SK-N-SH (cell line): ENCODE results near the gene RFX3. TPM values are rescaled to one million over a fixed set of nuclear protein-coding genes. Genes with fewer than 3 reads are reported as not detected.

Source experiments
- CTCF ChIA-PET: fragments of 300-600, 350-600 bp; formaldehyde crosslinking; extraction: SDS; loops from one replicate; lab custom pipeline; 2021; lab: Yijun Ruan, JAX
- POLR2A ChIA-PET: fragments of 350-600 bp; sonication (Branson Sonifier 250); formaldehyde crosslinking; extraction: SDS; loops from one replicate; lab custom pipeline; 2020; ENCODE audit warnings: antibody characterized with exemption, inconsistent platforms; lab: Yijun Ruan, JAX
- DNase-seq: peaks from one replicate; pipeline ENCODE4 v3.0.0; 2012
- H2AFZ ChIP-seq: fragments of 200-600 bp; sonication (generic); 2 replicates; pipeline ENCODE4 v1.8.1; 2016; ENCODE audit warnings: antibody characterized with exemption, mild to moderate bottlenecking, low read depth
- H3F3A ChIP-seq: fragments of 200-600 bp; sonication (generic); replicated peaks from 2 replicates; pipeline ENCODE3; 2016; ENCODE audit warnings: antibody characterized with exemption, mild to moderate bottlenecking; ENCODE audit not compliant: insufficient read depth
- H3K27ac ChIP-seq, 2 experiments: fragments of 200-500 bp in 1 of 2; fragments of 200-600 bp in 1 of 2; sonication (Bioruptor generic) in 1 of 2; sonication (generic), shearing (Covaris generic) in 1 of 2; 2 replicates each; pipeline versions ENCODE4 v1.5.1 to v1.6.1; 2014 to 2016; ENCODE audit warnings: low read depth in 2 of 2, inconsistent platforms in 1 of 2, low read length in 1 of 2, mild to moderate bottlenecking in 1 of 2, mixed read lengths in 1 of 2
- H3K27me3 ChIP-seq: fragments of 200-600 bp; sonication (generic), shearing (Covaris generic); 2 replicates; pipeline ENCODE4 v1.6.1; 2016; ENCODE audit warnings: mixed run types; ENCODE audit not compliant: insufficient read depth
- H3K36me3 ChIP-seq, 2 experiments: fragments of 200-500 bp in 1 of 2; fragments of 200-600 bp in 1 of 2; sonication (Bioruptor generic) in 1 of 2; sonication (generic) in 1 of 2; replicated peaks in 1 of 2; 2 replicates each; pipeline versions ENCODE3 to v1.5.1; 2014 to 2016; ENCODE audit warnings: low read length in 1 of 2, mild to moderate bottlenecking in 1 of 2; ENCODE audit not compliant: insufficient read depth in 2 of 2, control insufficient read depth in 1 of 2
- H3K4me1 ChIP-seq, 2 experiments: fragments of 200-500 bp in 1 of 2; fragments of 200-600 bp in 1 of 2; sonication (Bioruptor generic) in 1 of 2; sonication (generic), shearing (Covaris generic) in 1 of 2; 2 replicates each; pipeline versions ENCODE4 v1.5.1 to v1.6.1; 2014 to 2016; ENCODE audit warnings: low read depth in 1 of 2, low read length in 1 of 2, mixed run types in 1 of 2; ENCODE audit not compliant: insufficient read depth in 2 of 2, control insufficient read depth in 1 of 2
- H3K4me2 ChIP-seq: fragments of 200-600 bp; sonication (generic), shearing (Covaris generic); 2 replicates; pipeline ENCODE4 v1.6.1; 2017; ENCODE audit warnings: mixed run types
- H3K4me3 ChIP-seq, 2 experiments: fragments of 200-500 bp in 1 of 2; fragments of 200-600 bp in 1 of 2; sonication (Bioruptor generic) in 1 of 2; sonication (generic), shearing (Covaris generic) in 1 of 2; 2 replicates each; pipeline versions ENCODE4 v1.5.1 to v1.8.1; 2014 to 2016; ENCODE audit warnings: low read depth in 2 of 2, inconsistent platforms in 1 of 2, low read length in 1 of 2, mild to moderate bottlenecking in 1 of 2, mixed read lengths in 1 of 2, moderate library complexity in 1 of 2
- H3K79me2 ChIP-seq: fragments of 200-600 bp; sonication (generic); 2 replicates; pipeline ENCODE4 v1.8.1; 2017; ENCODE audit warnings: mild to moderate bottlenecking; ENCODE audit not compliant: insufficient read depth
- H3K9ac ChIP-seq: fragments of 200-600 bp; sonication (generic); 2 replicates; pipeline ENCODE4 v1.6.1; 2017; ENCODE audit warnings: mixed run types
- H3K9me2 ChIP-seq: fragments of 200-600 bp; sonication (generic); 2 replicates; pipeline ENCODE4 v1.6.1; 2017; ENCODE audit warnings: mixed run types
- H3K9me3 ChIP-seq: fragments of 200-600 bp; sonication (generic); 2 replicates; pipeline ENCODE4 v1.6.1; 2017; ENCODE audit warnings: mixed run types, mild to moderate bottlenecking, moderate library complexity
- H4K20me1 ChIP-seq: fragments of 200-600 bp; sonication (generic); 2 replicates; pipeline ENCODE4 v1.6.1; 2017; ENCODE audit warnings: mild to moderate bottlenecking, mixed run types; ENCODE audit not compliant: insufficient read depth
- CHD2 ChIP-seq: fragments of 150-350 bp; IDR thresholded peaks from 2 replicates; pipeline ENCODE4 v1.6.1; 2018; ENCODE audit warnings: low read length; ENCODE audit not compliant: partially characterized antibody
- ELF1 ChIP-seq: IDR thresholded peaks from 2 replicates; pipeline ENCODE4 v1.4.0; 2012
- EP300 ChIP-seq, 2 experiments: IDR thresholded peaks; 2 replicates each; pipeline versions ENCODE4 v1.4.0 to v1.6.1; 2012; ENCODE audit warnings: borderline replicate concordance in 1 of 2, low read depth in 1 of 2, low read length in 1 of 2
- FOSL2 ChIP-seq: IDR thresholded peaks from 2 replicates; pipeline ENCODE4 v1.4.0; 2012; ENCODE audit warnings: low read depth, mild to moderate bottlenecking, moderate library complexity, borderline replicate concordance
- FOXM1 ChIP-seq: IDR thresholded peaks from 2 replicates; pipeline ENCODE4 v1.4.0; 2012; ENCODE audit warnings: low read depth, mild to moderate bottlenecking
- GABPA ChIP-seq: IDR thresholded peaks from 2 replicates; pipeline ENCODE4 v1.4.0; 2012; ENCODE audit warnings: low read depth, mild to moderate bottlenecking
- MAX ChIP-seq: IDR thresholded peaks from 2 replicates; pipeline ENCODE4 v1.4.0; 2012; ENCODE audit warnings: low read depth
- NFIC ChIP-seq: IDR thresholded peaks from 2 replicates; pipeline ENCODE4 v1.4.0; 2012; ENCODE audit warnings: borderline replicate concordance
- NRF1 ChIP-seq: IDR thresholded peaks from 2 replicates; pipeline ENCODE4 v1.6.1; 2012; ENCODE audit warnings: low read depth, mild to moderate bottlenecking, low read length
- PBX3 ChIP-seq: IDR thresholded peaks from 2 replicates; pipeline ENCODE4; 2012
- POLR2AphosphoS5 ChIP-seq: IDR thresholded peaks from 2 replicates; pipeline ENCODE4 v1.6.1; 2012; ENCODE audit warnings: low read depth, low read length
- RAD21 ChIP-seq: IDR thresholded peaks from 2 replicates; pipeline ENCODE4 v1.6.1; 2012; ENCODE audit warnings: mild to moderate bottlenecking, low read length
- RCOR1 ChIP-seq: fragments of 150-350 bp; IDR thresholded peaks from 2 replicates; pipeline ENCODE4 v1.6.1; 2017; ENCODE audit warnings: antibody characterized with exemption, low read length
- RXRA ChIP-seq: IDR thresholded peaks from 2 replicates; pipeline ENCODE4 v1.4.0; 2012; ENCODE audit warnings: low read depth, mild to moderate bottlenecking, borderline replicate concordance
- SIN3A ChIP-seq: IDR thresholded peaks from 2 replicates; pipeline ENCODE4 v1.6.1; 2012; ENCODE audit warnings: low read depth, mild to moderate bottlenecking, low read length, moderate library complexity, borderline replicate concordance
- TEAD4 ChIP-seq: IDR thresholded peaks from 2 replicates; pipeline ENCODE4 v1.4.0; 2012; ENCODE audit warnings: mild to moderate bottlenecking, borderline replicate concordance; ENCODE audit not compliant: insufficient read depth
- YY1 ChIP-seq: IDR thresholded peaks from 2 replicates; pipeline ENCODE4 v1.4.0; 2012; ENCODE audit warnings: low read depth, mild to moderate bottlenecking
- WGBS: methylation state at CpG from one replicate; pipeline ENCODE4 v1.1.6; 2017; ENCODE audit warnings: low lambda C conversion rate; 5-methylcytosine and 5-hydroxymethylcytosine counted together
- polyA plus RNA-seq, 3 experiments: library from polyadenylated mRNA; depleted of rRNA; stranded (reverse); fragments of >200 nt; gene quantifications; 2 replicates each; pipeline ENCODE4 v1.2.3, GENCODE V29; 2012
- TF ChIP-seq, protein P1 (sequence below): IDR thresholded peaks from 2 replicates; pipeline ENCODE4 v1.6.1; 2012; ENCODE audit warnings: mild to moderate bottlenecking, low read depth, low read length, moderate library complexity

Gene RFX3
- polyA plus RNA-seq, 1 of the 3 experiments (the other 2 are of a cell fraction) = 1.7 TPM

DNA sequence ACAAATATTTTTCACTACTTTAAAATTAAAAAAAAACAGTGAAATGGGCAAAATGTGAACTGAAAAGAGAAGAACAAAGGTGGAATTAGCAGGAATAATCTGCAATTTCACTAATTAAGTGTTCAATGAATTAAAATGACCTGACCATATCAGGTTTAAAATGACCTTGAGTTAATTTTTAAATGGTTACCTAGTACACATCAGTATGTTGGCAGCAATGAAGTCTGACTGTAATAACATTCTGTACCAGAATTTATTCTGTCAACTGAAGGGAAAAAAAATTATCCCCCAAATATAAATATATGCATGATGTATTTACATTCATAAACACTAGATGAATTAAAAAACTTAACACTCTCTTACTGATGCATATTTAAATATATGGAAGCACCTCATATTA, 165.6 kb downstream of the RFX3 start:
- Histone ChIP-seq H3F3A (no peaks in the 10 kb centered on the region), H2AFZ (no peak overlapping the region), H3K4me3 (no peak overlapping the region), H3K9me2 (no peaks in the 10 kb centered on the region; the same call in 1 of the 2 replicates), H3K36me3 (no peaks in the 10 kb centered on the region), H3K4me1 (no peaks in the 10 kb centered on the region), H3K9me3 (no peaks in the 10 kb centered on the region), H3K79me2 (no peaks in the 10 kb centered on the region), H3K4me2 (no peak overlapping the region), H3K9ac (no peak overlapping the region), H3K27ac (no peak overlapping the region), H4K20me1 (no peaks in the 10 kb centered on the region), H3K27me3 (no peaks in the 10 kb centered on the region)
- CTCF ChIA-PET = no interaction called here
- POLR2A ChIA-PET = no interaction called here
- TF ChIP-seq YY1 (no peak), EP300 (IDR thresholded peaks at IDR 0.05; ENCODE audit: borderline replicate concordance in 1 of 2, low read depth in 1 of 2, low read length in 1 of 2) (no peak), TEAD4 (no peak), NFIC (no peak), NRF1 (no peak), ELF1 (no peak), SIN3A (no peak), RCOR1 (no peak)
- TF ChIP-seq, protein P1, sequence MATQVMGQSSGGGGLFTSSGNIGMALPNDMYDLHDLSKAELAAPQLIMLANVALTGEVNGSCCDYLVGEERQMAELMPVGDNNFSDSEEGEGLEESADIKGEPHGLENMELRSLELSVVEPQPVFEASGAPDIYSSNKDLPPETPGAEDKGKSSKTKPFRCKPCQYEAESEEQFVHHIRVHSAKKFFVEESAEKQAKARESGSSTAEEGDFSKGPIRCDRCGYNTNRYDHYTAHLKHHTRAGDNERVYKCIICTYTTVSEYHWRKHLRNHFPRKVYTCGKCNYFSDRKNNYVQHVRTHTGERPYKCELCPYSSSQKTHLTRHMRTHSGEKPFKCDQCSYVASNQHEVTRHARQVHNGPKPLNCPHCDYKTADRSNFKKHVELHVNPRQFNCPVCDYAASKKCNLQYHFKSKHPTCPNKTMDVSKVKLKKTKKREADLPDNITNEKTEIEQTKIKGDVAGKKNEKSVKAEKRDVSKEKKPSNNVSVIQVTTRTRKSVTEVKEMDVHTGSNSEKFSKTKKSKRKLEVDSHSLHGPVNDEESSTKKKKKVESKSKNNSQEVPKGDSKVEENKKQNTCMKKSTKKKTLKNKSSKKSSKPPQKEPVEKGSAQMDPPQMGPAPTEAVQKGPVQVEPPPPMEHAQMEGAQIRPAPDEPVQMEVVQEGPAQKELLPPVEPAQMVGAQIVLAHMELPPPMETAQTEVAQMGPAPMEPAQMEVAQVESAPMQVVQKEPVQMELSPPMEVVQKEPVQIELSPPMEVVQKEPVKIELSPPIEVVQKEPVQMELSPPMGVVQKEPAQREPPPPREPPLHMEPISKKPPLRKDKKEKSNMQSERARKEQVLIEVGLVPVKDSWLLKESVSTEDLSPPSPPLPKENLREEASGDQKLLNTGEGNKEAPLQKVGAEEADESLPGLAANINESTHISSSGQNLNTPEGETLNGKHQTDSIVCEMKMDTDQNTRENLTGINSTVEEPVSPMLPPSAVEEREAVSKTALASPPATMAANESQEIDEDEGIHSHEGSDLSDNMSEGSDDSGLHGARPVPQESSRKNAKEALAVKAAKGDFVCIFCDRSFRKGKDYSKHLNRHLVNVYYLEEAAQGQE = no peak
- no peak for DNase-seq

- Histone ChIP-seq H2AFZ (no peak overlapping the region), H4K20me1 (no peaks in the 10 kb centered on the region), H3K4me1 (no peaks in the 10 kb centered on the region), H3K27ac (no peak overlapping the region)
- no peak for DNase-seq
- TF ChIP-seq EP300 (IDR thresholded peaks at IDR 0.05; ENCODE audit: borderline replicate concordance in 1 of 2, low read depth in 1 of 2, low read length in 1 of 2) (no peak), FOXM1 (no peak), FOSL2 (no peak), RAD21 (no peak), SIN3A (no peak), POLR2AphosphoS5 (no peak), NRF1 (no peak), CHD2 (no peak), PBX3 (no peak), NFIC (no peak), GABPA (no peak), RXRA (no peak), MAX (no peak)
- TF ChIP-seq, all 33 proteins: peak for 0
- H3K4me2 ChIP-seq = no peak overlapping the region
- no peaks in the 10 kb centered on the region for H3K27me3 ChIP-seq
- ChIA-PET POLR2A (no interaction called here), CTCF (no interaction called here)
- H3K4me3 ChIP-seq = no peak overlapping the region
- no peaks in the 10 kb centered on the region for H3F3A ChIP-seq
- 76% methylated on average over 1 of the region's 1 CpG for WGBS
- no peaks in the 10 kb centered on the region for H3K9me3 ChIP-seq
- H3K9ac ChIP-seq = no peak overlapping the region
- no peaks in the 10 kb centered on the region for H3K36me3 ChIP-seq
- no peaks in the 10 kb centered on the region for H3K79me2 ChIP-seq
- no peaks in the 10 kb centered on the region; the same call in 1 of the 2 replicates for H3K9me2 ChIP-seq
Observed at GRCh38 chr9:3359778-3360177, 166.0 kb downstream of the RFX3 start.
